GM23338 (cell line): Measurements from ENCODE around the gene EVC2. TPM values are rescaled to one million over a fixed set of nuclear protein-coding genes. Genes with fewer than 3 reads are reported as not detected.

ENCODE experiments used
- ATAC-seq: fragments of 200-7000 bp; cut with Tn5 transposase; 3 replicates; pipeline ENCODE4 v1.9.1; 2020
- DNase-seq: peaks from one replicate; pipeline ENCODE4 v3.0.0-alpha.2; 2015; ENCODE audit warnings: low spot score
- H2AFZ ChIP-seq: fragments of 200-600 bp; sonication (generic); 2 replicates; pipeline ENCODE4 v1.8.0; 2016; ENCODE audit warnings: antibody characterized with exemption, mild to moderate bottlenecking, moderate library complexity
- H3F3A ChIP-seq: fragments of 200-600 bp; sonication (generic); replicated peaks from 2 replicates; pipeline ENCODE4 v1.8.0; 2017; ENCODE audit warnings: antibody characterized with exemption, mixed run types, low read depth
- H3K27ac ChIP-seq: fragments of 200-600 bp; sonication (generic); 2 replicates; pipeline ENCODE4 v1.6.1; 2016; ENCODE audit warnings: low read depth
- H3K27me3 ChIP-seq: fragments of 200-600 bp; sonication (generic); 2 replicates; pipeline ENCODE4 v1.8.0; 2016; ENCODE audit warnings: mild to moderate bottlenecking, mixed run types, moderate library complexity; ENCODE audit not compliant: insufficient read depth
- H3K36me3 ChIP-seq: fragments of 200-600 bp; sonication (generic); 2 replicates; pipeline ENCODE4 v1.8.0; 2016; ENCODE audit warnings: mild to moderate bottlenecking; ENCODE audit not compliant: insufficient read depth
- H3K4me1 ChIP-seq: fragments of 200-600 bp; sonication (generic); 2 replicates; pipeline ENCODE4 v1.8.0; 2016; ENCODE audit warnings: mild to moderate bottlenecking, moderate library complexity; ENCODE audit not compliant: insufficient read depth
- H3K4me2 ChIP-seq: fragments of 200-600 bp; sonication (generic); 2 replicates; pipeline ENCODE4 v1.7.1; 2017; ENCODE audit warnings: mixed run types
- H3K4me3 ChIP-seq: fragments of 200-600 bp; sonication (generic); 2 replicates; pipeline ENCODE4 v1.6.1; 2016; ENCODE audit warnings: mixed run types
- H3K79me2 ChIP-seq: fragments of 200-600 bp; sonication (generic); replicated peaks from 2 replicates; pipeline ENCODE4 v1.8.0; 2017; ENCODE audit warnings: mild to moderate bottlenecking; ENCODE audit not compliant: insufficient read depth
- H3K9me2 ChIP-seq: fragments of 200-600 bp; sonication (generic); 2 replicates; pipeline ENCODE4 v1.8.0; 2017; ENCODE audit not compliant: insufficient read depth
- H4K20me1 ChIP-seq: fragments of 200-600 bp; sonication (generic); replicated peaks from 2 replicates; pipeline ENCODE4 v1.8.0; 2017; ENCODE audit warnings: mild to moderate bottlenecking; ENCODE audit not compliant: insufficient read depth
- H3K27ac Mint-ChIP-seq: 2 replicates; pipeline ENCODE4 v1.8.0; 2020; ENCODE audit warnings: inconsistent platforms, mild to moderate bottlenecking, moderate library complexity, mixed read lengths
- H3K27me3 Mint-ChIP-seq: 3 replicates; pipeline ENCODE4 v1.8.0; 2022; ENCODE audit warnings: low read depth, mild to moderate bottlenecking, moderate library complexity, mixed read lengths, inconsistent platforms; ENCODE audit not compliant: insufficient read depth, poor library complexity
- H3K36me3 Mint-ChIP-seq: 3 replicates; pipeline ENCODE4 v1.8.0; 2021; ENCODE audit warnings: low read depth, mild to moderate bottlenecking, inconsistent platforms, moderate library complexity, mixed read lengths
- H3K4me1 Mint-ChIP-seq: 3 replicates; pipeline ENCODE4 v1.8.0; 2020; ENCODE audit warnings: mild to moderate bottlenecking, inconsistent platforms, mixed read lengths
- H3K4me3 Mint-ChIP-seq: 3 replicates; pipeline ENCODE4 v1.8.0; 2021; ENCODE audit warnings: moderate library complexity, mild to moderate bottlenecking, inconsistent platforms, mixed read lengths
- H3K9me3 Mint-ChIP-seq: 3 replicates; pipeline ENCODE4 v1.8.0; 2020; ENCODE audit warnings: moderate library complexity, mild to moderate bottlenecking, inconsistent platforms, mixed read lengths
- CREB1 ChIP-seq: fragments of 250-450 bp; sonication (Bioruptor Pico); IDR thresholded peaks from 2 replicates; pipeline ENCODE4 v1.5.0; 2020; ENCODE audit warnings: low read depth, mild to moderate bottlenecking, moderate library complexity
- EZH2phosphoT487 ChIP-seq: fragments of 200-600 bp; sonication (generic); IDR thresholded peaks from one replicate; pipeline ENCODE4 v1.8.1; 2018; ENCODE audit warnings: antibody characterized with exemption; ENCODE audit not compliant: unreplicated experiment
- JUNB ChIP-seq: IDR thresholded peaks from one replicate; pipeline ENCODE4 v1.6.1; 2016; ENCODE audit warnings: antibody characterized with exemption; ENCODE audit not compliant: unreplicated experiment
- NANOG ChIP-seq: IDR thresholded peaks from 2 replicates; pipeline ENCODE4 v1.6.1; 2016; ENCODE audit warnings: antibody characterized with exemption, borderline replicate concordance
- POLR2AphosphoS5 ChIP-seq: IDR thresholded peaks from 2 replicates; pipeline ENCODE4 v1.6.1; 2016; ENCODE audit warnings: antibody characterized with exemption, low read depth
- STAT1 ChIP-seq: IDR thresholded peaks from one replicate; pipeline ENCODE4 v1.6.1; 2016; ENCODE audit warnings: antibody characterized with exemption; ENCODE audit not compliant: unreplicated experiment
- ZNF114 ChIP-seq: fragments of 250-450 bp; sonication (Bioruptor Pico); IDR thresholded peaks from 2 replicates; pipeline ENCODE4 v1.5.0; 2020; ENCODE audit warnings: mild to moderate bottlenecking, moderate library complexity
- ZNF331 ChIP-seq: fragments of 250-450 bp; sonication (Bioruptor Pico); IDR thresholded peaks from 2 replicates; pipeline ENCODE4 v1.5.0; 2020; ENCODE audit warnings: low read depth, mild to moderate bottlenecking, moderate library complexity
- polyA plus RNA-seq: library from polyadenylated mRNA; unstranded; fragments of >200 nt; fragmentation: Nextera tagmentation; extraction: Ambion mirVana; gene quantifications from 2 replicates; pipeline ENCODE4 v1.2.1, GENCODE V29; 2016
- total RNA-seq: library from RNA; depleted of rRNA; stranded (reverse); fragments of >200 nt; shearing (Covaris generic); gene quantifications from 2 replicates; pipeline ENCODE4 v1.2.3, GENCODE V29; 2014
- TF ChIP-seq, protein P1 (sequence below): IDR thresholded peaks from one replicate; pipeline ENCODE4 v1.6.1; 2018; ENCODE audit warnings: antibody characterized with exemption; ENCODE audit not compliant: unreplicated experiment
- TF ChIP-seq, protein P2 (sequence below): IDR thresholded peaks from 2 replicates; pipeline ENCODE4 v1.6.1; 2016; ENCODE audit warnings: antibody characterized with exemption
- TF ChIP-seq, protein P3 (sequence below): fragments of 250-450 bp; sonication (Bioruptor Pico); IDR thresholded peaks from 2 replicates; pipeline ENCODE4 v1.5.0; 2020; ENCODE audit warnings: mild to moderate bottlenecking, moderate library complexity

EVC2 gene
- total and polyA plus RNA-seq, 2 experiments from 2014 or later, result 3.4 to 11.5 TPM

DNA sequence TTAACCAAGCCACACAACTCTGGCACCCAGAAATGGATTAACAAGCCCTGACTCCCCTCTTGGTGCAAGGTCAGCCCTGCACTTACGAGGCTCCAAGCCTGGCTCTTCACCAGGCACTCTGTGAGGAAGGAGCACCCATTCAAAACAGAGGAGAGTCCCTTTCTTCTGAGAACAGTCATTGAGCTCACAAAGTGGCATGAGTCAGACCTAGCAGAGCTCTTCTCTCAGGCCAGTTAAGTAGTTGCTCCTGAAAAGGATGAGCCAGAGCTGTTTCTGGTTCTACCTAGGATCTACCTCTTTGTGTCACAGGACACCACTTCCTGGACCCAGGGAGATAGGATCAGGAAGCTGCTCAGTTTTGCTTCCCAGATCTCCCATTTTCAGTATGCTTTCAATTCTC lies 48.2 kb downstream of the EVC2 start (continued):
- TF ChIP-seq, protein P1, sequence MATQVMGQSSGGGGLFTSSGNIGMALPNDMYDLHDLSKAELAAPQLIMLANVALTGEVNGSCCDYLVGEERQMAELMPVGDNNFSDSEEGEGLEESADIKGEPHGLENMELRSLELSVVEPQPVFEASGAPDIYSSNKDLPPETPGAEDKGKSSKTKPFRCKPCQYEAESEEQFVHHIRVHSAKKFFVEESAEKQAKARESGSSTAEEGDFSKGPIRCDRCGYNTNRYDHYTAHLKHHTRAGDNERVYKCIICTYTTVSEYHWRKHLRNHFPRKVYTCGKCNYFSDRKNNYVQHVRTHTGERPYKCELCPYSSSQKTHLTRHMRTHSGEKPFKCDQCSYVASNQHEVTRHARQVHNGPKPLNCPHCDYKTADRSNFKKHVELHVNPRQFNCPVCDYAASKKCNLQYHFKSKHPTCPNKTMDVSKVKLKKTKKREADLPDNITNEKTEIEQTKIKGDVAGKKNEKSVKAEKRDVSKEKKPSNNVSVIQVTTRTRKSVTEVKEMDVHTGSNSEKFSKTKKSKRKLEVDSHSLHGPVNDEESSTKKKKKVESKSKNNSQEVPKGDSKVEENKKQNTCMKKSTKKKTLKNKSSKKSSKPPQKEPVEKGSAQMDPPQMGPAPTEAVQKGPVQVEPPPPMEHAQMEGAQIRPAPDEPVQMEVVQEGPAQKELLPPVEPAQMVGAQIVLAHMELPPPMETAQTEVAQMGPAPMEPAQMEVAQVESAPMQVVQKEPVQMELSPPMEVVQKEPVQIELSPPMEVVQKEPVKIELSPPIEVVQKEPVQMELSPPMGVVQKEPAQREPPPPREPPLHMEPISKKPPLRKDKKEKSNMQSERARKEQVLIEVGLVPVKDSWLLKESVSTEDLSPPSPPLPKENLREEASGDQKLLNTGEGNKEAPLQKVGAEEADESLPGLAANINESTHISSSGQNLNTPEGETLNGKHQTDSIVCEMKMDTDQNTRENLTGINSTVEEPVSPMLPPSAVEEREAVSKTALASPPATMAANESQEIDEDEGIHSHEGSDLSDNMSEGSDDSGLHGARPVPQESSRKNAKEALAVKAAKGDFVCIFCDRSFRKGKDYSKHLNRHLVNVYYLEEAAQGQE, result no peak
- TF ChIP-seq, protein P2, sequence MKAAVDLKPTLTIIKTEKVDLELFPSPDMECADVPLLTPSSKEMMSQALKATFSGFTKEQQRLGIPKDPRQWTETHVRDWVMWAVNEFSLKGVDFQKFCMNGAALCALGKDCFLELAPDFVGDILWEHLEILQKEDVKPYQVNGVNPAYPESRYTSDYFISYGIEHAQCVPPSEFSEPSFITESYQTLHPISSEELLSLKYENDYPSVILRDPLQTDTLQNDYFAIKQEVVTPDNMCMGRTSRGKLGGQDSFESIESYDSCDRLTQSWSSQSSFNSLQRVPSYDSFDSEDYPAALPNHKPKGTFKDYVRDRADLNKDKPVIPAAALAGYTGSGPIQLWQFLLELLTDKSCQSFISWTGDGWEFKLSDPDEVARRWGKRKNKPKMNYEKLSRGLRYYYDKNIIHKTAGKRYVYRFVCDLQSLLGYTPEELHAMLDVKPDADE, result no peak
- TF ChIP-seq JUNB (no peak), STAT1 (no peak), ZNF331 (CRISPR knock-in tag) (no peak), EZH2phosphoT487 (no peak), ZNF114 (CRISPR knock-in tag) (no peak), POLR2AphosphoS5 (no peak)

DNA sequence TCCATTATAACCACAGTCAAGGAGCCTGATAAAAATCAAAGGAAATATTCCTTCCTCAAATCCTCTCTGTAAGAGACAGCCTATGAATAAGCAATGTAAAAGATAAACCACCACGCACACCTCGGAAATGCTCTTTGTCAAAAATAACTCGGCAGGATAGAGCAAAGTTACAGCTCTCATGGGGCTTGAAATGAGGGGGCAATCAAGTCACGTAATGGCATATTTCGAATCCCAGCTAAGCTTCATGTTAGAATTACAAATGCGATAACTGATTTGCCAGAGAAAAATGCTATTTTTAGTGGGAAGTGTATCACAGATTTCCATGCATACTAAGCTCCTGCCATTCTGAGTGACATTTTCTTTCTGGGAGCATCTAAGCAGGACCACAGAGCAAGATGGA lies 49.4 kb downstream of the EVC2 start:
- Histone ChIP-seq H3K36me3 (0 out of 2 replicates have a peak, but pooled peaks cover 6% of the 10 kb centered on the region), H3K4me1 (no peaks in the 10 kb centered on the region), H3K27me3 (no peaks in the 10 kb centered on the region), H3K4me3 (no peak overlapping the region), H3F3A (no peaks in the 10 kb centered on the region), H3K9me2 (no peaks in the 10 kb centered on the region), H4K20me1 (no peaks in the 10 kb centered on the region; the same call in 1 of the 2 replicates), H3K79me2 (no peaks in the 10 kb centered on the region), H3K27ac (no peak overlapping the region), H3K4me2 (no peak overlapping the region), H2AFZ (no peak overlapping the region)
- Mint-ChIP-seq H3K4me3 (no peak overlapping the region), H3K9me3 (no peaks in the 10 kb centered on the region; the same call in 2 of the 3 replicates), H3K4me1 (no peaks in the 10 kb centered on the region), H3K27ac (no peak overlapping the region), H3K36me3 (peaks cover 23% of the 10 kb centered on the region), H3K27me3 (peaks cover 2% of the 10 kb centered on the region)
- DNase-seq (no peak), ATAC-seq (no peak)
- TF ChIP-seq, protein P3, sequence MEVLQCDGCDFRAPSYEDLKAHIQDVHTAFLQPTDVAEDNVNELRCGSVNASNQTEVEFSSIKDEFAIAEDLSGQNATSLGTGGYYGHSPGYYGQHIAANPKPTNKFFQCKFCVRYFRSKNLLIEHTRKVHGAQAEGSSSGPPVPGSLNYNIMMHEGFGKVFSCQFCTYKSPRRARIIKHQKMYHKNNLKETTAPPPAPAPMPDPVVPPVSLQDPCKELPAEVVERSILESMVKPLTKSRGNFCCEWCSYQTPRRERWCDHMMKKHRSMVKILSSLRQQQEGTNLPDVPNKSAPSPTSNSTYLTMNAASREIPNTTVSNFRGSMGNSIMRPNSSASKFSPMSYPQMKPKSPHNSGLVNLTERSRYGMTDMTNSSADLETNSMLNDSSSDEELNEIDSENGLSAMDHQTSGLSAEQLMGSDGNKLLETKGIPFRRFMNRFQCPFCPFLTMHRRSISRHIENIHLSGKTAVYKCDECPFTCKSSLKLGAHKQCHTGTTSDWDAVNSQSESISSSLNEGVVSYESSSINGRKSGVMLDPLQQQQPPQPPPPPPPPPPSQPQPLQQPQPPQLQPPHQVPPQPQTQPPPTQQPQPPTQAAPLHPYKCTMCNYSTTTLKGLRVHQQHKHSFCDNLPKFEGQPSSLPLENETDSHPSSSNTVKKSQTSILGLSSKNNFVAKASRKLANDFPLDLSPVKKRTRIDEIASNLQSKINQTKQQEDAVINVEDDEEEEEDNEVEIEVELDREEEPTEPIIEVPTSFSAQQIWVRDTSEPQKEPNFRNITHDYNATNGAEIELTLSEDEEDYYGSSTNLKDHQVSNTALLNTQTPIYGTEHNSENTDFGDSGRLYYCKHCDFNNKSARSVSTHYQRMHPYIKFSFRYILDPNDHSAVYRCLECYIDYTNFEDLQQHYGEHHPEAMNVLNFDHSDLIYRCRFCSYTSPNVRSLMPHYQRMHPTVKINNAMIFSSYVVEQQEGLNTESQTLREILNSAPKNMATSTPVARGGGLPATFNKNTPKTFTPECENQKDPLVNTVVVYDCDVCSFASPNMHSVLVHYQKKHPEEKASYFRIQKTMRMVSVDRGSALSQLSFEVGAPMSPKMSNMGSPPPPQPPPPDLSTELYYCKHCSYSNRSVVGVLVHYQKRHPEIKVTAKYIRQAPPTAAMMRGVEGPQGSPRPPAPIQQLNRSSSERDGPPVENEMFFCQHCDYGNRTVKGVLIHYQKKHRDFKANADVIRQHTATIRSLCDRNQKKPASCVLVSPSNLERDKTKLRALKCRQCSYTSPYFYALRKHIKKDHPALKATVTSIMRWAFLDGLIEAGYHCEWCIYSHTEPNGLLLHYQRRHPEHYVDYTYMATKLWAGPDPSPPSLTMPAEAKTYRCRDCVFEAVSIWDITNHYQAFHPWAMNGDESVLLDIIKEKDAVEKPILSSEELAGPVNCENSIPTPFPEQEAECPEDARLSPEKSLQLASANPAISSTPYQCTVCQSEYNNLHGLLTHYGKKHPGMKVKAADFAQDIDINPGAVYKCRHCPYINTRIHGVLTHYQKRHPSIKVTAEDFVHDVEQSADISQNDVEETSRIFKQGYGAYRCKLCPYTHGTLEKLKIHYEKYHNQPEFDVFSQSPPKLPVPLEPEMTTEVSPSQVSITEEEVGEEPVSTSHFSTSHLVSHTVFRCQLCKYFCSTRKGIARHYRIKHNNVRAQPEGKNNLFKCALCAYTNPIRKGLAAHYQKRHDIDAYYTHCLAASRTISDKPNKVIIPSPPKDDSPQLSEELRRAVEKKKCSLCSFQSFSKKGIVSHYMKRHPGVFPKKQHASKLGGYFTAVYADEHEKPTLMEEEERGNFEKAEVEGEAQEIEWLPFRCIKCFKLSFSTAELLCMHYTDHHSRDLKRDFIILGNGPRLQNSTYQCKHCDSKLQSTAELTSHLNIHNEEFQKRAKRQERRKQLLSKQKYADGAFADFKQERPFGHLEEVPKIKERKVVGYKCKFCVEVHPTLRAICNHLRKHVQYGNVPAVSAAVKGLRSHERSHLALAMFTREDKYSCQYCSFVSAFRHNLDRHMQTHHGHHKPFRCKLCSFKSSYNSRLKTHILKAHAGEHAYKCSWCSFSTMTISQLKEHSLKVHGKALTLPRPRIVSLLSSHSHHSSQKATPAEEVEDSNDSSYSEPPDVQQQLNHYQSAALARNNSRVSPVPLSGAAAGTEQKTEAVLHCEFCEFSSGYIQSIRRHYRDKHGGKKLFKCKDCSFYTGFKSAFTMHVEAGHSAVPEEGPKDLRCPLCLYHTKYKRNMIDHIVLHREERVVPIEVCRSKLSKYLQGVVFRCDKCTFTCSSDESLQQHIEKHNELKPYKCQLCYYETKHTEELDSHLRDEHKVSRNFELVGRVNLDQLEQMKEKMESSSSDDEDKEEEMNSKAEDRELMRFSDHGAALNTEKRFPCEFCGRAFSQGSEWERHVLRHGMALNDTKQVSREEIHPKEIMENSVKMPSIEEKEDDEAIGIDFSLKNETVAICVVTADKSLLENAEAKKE (CRISPR knock-in tag), result no peak
- TF ChIP-seq POLR2AphosphoS5 (no peak), JUNB (no peak), NANOG (no peak), ZNF114 (CRISPR knock-in tag) (no peak), EZH2phosphoT487 (no peak), CREB1 (no peak)
